GM23338 (cell line): ENCODE data around the gene MEGF9. TPM values are rescaled to one million over a fixed set of nuclear protein-coding genes. Genes with fewer than 3 reads are reported as not detected.

Experiments used
- ATAC-seq: fragments of 200-7000 bp; cut with Tn5 transposase; 3 replicates; pipeline ENCODE4 v1.9.1; 2020
- DNase-seq: peaks from one replicate; pipeline ENCODE4 v3.0.0-alpha.2; 2015; ENCODE audit warnings: low spot score
- H2AFZ ChIP-seq: fragments of 200-600 bp; sonication (generic); 2 replicates; pipeline ENCODE4 v1.8.0; 2016; ENCODE audit warnings: antibody characterized with exemption, mild to moderate bottlenecking, moderate library complexity
- H3F3A ChIP-seq: fragments of 200-600 bp; sonication (generic); replicated peaks from 2 replicates; pipeline ENCODE4 v1.8.0; 2017; ENCODE audit warnings: antibody characterized with exemption, mixed run types, low read depth
- H3K27ac ChIP-seq: fragments of 200-600 bp; sonication (generic); 2 replicates; pipeline ENCODE4 v1.6.1; 2016; ENCODE audit warnings: low read depth
- H3K27me3 ChIP-seq: fragments of 200-600 bp; sonication (generic); 2 replicates; pipeline ENCODE4 v1.8.0; 2016; ENCODE audit warnings: mild to moderate bottlenecking, mixed run types, moderate library complexity; ENCODE audit not compliant: insufficient read depth
- H3K36me3 ChIP-seq: fragments of 200-600 bp; sonication (generic); 2 replicates; pipeline ENCODE4 v1.8.0; 2016; ENCODE audit warnings: mild to moderate bottlenecking; ENCODE audit not compliant: insufficient read depth
- H3K4me1 ChIP-seq: fragments of 200-600 bp; sonication (generic); 2 replicates; pipeline ENCODE4 v1.8.0; 2016; ENCODE audit warnings: mild to moderate bottlenecking, moderate library complexity; ENCODE audit not compliant: insufficient read depth
- H3K4me2 ChIP-seq: fragments of 200-600 bp; sonication (generic); 2 replicates; pipeline ENCODE4 v1.7.1; 2017; ENCODE audit warnings: mixed run types
- H3K4me3 ChIP-seq: fragments of 200-600 bp; sonication (generic); 2 replicates; pipeline ENCODE4 v1.6.1; 2016; ENCODE audit warnings: mixed run types
- H3K79me2 ChIP-seq: fragments of 200-600 bp; sonication (generic); replicated peaks from 2 replicates; pipeline ENCODE4 v1.8.0; 2017; ENCODE audit warnings: mild to moderate bottlenecking; ENCODE audit not compliant: insufficient read depth
- H3K9me2 ChIP-seq: fragments of 200-600 bp; sonication (generic); 2 replicates; pipeline ENCODE4 v1.8.0; 2017; ENCODE audit not compliant: insufficient read depth
- H4K20me1 ChIP-seq: fragments of 200-600 bp; sonication (generic); replicated peaks from 2 replicates; pipeline ENCODE4 v1.8.0; 2017; ENCODE audit warnings: mild to moderate bottlenecking; ENCODE audit not compliant: insufficient read depth
- H3K27ac Mint-ChIP-seq: 2 replicates; pipeline ENCODE4 v1.8.0; 2020; ENCODE audit warnings: inconsistent platforms, mild to moderate bottlenecking, moderate library complexity, mixed read lengths
- H3K27me3 Mint-ChIP-seq: 3 replicates; pipeline ENCODE4 v1.8.0; 2022; ENCODE audit warnings: low read depth, mild to moderate bottlenecking, moderate library complexity, mixed read lengths, inconsistent platforms; ENCODE audit not compliant: insufficient read depth, poor library complexity
- H3K36me3 Mint-ChIP-seq: 3 replicates; pipeline ENCODE4 v1.8.0; 2021; ENCODE audit warnings: low read depth, mild to moderate bottlenecking, inconsistent platforms, moderate library complexity, mixed read lengths
- H3K4me1 Mint-ChIP-seq: 3 replicates; pipeline ENCODE4 v1.8.0; 2020; ENCODE audit warnings: mild to moderate bottlenecking, inconsistent platforms, mixed read lengths
- H3K4me3 Mint-ChIP-seq: 3 replicates; pipeline ENCODE4 v1.8.0; 2021; ENCODE audit warnings: moderate library complexity, mild to moderate bottlenecking, inconsistent platforms, mixed read lengths
- H3K9me3 Mint-ChIP-seq: 3 replicates; pipeline ENCODE4 v1.8.0; 2020; ENCODE audit warnings: moderate library complexity, mild to moderate bottlenecking, inconsistent platforms, mixed read lengths
- EZH2phosphoT487 ChIP-seq: fragments of 200-600 bp; sonication (generic); IDR thresholded peaks from one replicate; pipeline ENCODE4 v1.8.1; 2018; ENCODE audit warnings: antibody characterized with exemption; ENCODE audit not compliant: unreplicated experiment
- NANOG ChIP-seq: IDR thresholded peaks from 2 replicates; pipeline ENCODE4 v1.6.1; 2016; ENCODE audit warnings: antibody characterized with exemption, borderline replicate concordance
- POLR2AphosphoS5 ChIP-seq: IDR thresholded peaks from 2 replicates; pipeline ENCODE4 v1.6.1; 2016; ENCODE audit warnings: antibody characterized with exemption, low read depth
- ZNF114 ChIP-seq: fragments of 250-450 bp; sonication (Bioruptor Pico); IDR thresholded peaks from 2 replicates; pipeline ENCODE4 v1.5.0; 2020; ENCODE audit warnings: mild to moderate bottlenecking, moderate library complexity
- ZNF331 ChIP-seq: fragments of 250-450 bp; sonication (Bioruptor Pico); IDR thresholded peaks from 2 replicates; pipeline ENCODE4 v1.5.0; 2020; ENCODE audit warnings: low read depth, mild to moderate bottlenecking, moderate library complexity
- polyA plus RNA-seq: library from polyadenylated mRNA; unstranded; fragments of >200 nt; fragmentation: Nextera tagmentation; extraction: Ambion mirVana; gene quantifications from 2 replicates; pipeline ENCODE4 v1.2.1, GENCODE V29; 2016
- total RNA-seq: library from RNA; depleted of rRNA; stranded (reverse); fragments of >200 nt; shearing (Covaris generic); gene quantifications from 2 replicates; pipeline ENCODE4 v1.2.3, GENCODE V29; 2014
- TF ChIP-seq, protein P1 (sequence below): IDR thresholded peaks from 2 replicates; pipeline ENCODE4 v1.6.1; 2016; ENCODE audit warnings: antibody characterized with exemption
- TF ChIP-seq, protein P2 (sequence below), 2 experiments: fragments of 200-600 bp in 1 of 2; sonication (generic) in 1 of 2; conservative IDR thresholded peaks; 2 replicates each; pipeline versions ENCODE4 v1.5.1 to v1.6.1; 2016 to 2017; ENCODE audit warnings: antibody characterized with exemption in 2 of 2, low read depth in 2 of 2, mild to moderate bottlenecking in 2 of 2, moderate library complexity in 1 of 2

The MEGF9 gene
- total and polyA plus RNA-seq, 2 experiments from 2014 or later, result 0.87 to 1.6 TPM

DNA sequence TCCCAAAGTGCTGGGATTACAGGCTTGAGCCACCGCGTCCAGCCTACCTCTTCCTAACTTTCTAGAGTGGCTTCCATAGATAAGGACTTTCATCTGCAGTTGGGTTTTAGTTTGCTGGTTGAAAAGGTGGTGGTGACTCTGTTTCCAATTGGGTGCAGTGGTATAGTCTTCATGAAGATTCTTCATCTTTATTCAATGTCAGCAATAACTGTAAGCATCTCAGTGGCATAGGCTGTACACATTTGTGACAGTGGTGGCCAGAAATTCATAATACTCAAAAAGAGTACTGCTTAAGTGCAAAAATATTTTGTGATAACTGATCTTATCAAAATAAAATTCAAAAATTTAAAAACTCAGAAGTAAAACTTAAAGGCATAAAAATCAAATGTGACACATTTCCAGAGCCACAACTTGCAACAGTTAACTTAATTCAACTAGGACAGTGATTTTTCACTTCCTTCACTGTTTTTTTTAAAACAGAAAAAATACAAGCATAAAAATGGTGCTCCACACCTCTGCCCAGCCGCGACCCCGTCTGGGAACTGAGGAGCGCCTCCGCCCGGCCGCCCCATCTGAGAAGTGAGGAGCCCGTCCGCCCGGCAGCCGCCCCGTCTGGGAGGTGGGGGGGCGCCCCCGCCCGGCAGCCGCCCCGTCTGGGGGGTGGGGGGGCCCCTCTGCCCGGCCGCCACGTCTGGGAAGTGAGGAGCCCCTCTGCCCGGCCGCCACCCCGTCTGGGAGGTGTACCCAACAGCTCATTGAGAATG is 77.9 kb downstream of the MEGF9 start (continued):
- TF ChIP-seq, protein P1, sequence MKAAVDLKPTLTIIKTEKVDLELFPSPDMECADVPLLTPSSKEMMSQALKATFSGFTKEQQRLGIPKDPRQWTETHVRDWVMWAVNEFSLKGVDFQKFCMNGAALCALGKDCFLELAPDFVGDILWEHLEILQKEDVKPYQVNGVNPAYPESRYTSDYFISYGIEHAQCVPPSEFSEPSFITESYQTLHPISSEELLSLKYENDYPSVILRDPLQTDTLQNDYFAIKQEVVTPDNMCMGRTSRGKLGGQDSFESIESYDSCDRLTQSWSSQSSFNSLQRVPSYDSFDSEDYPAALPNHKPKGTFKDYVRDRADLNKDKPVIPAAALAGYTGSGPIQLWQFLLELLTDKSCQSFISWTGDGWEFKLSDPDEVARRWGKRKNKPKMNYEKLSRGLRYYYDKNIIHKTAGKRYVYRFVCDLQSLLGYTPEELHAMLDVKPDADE, result no peak
- TF ChIP-seq, protein P2, sequence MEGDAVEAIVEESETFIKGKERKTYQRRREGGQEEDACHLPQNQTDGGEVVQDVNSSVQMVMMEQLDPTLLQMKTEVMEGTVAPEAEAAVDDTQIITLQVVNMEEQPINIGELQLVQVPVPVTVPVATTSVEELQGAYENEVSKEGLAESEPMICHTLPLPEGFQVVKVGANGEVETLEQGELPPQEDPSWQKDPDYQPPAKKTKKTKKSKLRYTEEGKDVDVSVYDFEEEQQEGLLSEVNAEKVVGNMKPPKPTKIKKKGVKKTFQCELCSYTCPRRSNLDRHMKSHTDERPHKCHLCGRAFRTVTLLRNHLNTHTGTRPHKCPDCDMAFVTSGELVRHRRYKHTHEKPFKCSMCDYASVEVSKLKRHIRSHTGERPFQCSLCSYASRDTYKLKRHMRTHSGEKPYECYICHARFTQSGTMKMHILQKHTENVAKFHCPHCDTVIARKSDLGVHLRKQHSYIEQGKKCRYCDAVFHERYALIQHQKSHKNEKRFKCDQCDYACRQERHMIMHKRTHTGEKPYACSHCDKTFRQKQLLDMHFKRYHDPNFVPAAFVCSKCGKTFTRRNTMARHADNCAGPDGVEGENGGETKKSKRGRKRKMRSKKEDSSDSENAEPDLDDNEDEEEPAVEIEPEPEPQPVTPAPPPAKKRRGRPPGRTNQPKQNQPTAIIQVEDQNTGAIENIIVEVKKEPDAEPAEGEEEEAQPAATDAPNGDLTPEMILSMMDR (conservative IDR thresholded peaks at IDR 0.05; ENCODE audit: low read depth in 2 of 2), result no peak
- TF ChIP-seq POLR2AphosphoS5 (no peak), ZNF114 (CRISPR knock-in tag) (no peak)

DNA sequence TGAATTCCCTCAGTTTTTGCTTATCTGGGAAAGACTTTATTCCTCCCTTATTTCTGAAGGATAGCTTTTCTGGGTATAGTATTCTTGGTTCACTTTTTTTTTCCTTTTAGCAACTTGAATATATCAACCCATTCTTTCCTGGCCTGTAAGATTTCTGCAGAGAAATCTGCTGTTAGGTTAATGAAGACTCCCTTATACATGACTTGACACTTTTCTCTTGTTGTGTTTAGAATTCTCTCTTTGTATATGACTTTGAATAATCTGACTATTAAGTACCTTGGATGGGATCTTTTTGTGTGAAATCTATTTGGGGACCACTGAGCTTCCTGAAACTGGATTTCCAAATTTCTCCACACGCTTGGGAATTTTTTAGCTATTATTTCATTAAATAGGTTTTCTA is 79.3 kb downstream of the MEGF9 start:
- Histone ChIP-seq H3K4me3 (no peak overlapping the region), H3K4me2 (no peak overlapping the region), H3K4me1 (no peaks in the 10 kb centered on the region), H3K27ac (no peak overlapping the region), H3K36me3 (no peaks in the 10 kb centered on the region), H4K20me1 (no peaks in the 10 kb centered on the region), H2AFZ (no peak overlapping the region), H3K79me2 (no peaks in the 10 kb centered on the region), H3K27me3 (no peaks in the 10 kb centered on the region), H3F3A (no peaks in the 10 kb centered on the region), H3K9me2 (no peaks in the 10 kb centered on the region)
- no peak overlapping the region for H3K4me3 Mint-ChIP-seq
- DNase-seq (no peak), ATAC-seq (no peak)
- no peaks in the 10 kb centered on the region for H3K4me1 Mint-ChIP-seq
- H3K27ac Mint-ChIP-seq, result no peak overlapping the region
- no peak for TF ChIP-seq NANOG
- TF ChIP-seq, protein P2 (conservative IDR thresholded peaks at IDR 0.05; ENCODE audit: low read depth in 2 of 2), result no peak
- TF ChIP-seq EZH2phosphoT487, result no peak
- TF ChIP-seq, protein P1, result no peak
- TF ChIP-seq POLR2AphosphoS5, result no peak
- TF ChIP-seq ZNF331, result no peak
- peaks cover 7% of the 10 kb centered on the region; the same call in 2 of the 3 replicates for H3K36me3 Mint-ChIP-seq
- H3K9me3 Mint-ChIP-seq, result peaks cover 10% of the 10 kb centered on the region; the same call in 2 of the 3 replicates
- peaks cover 2% of the 10 kb centered on the region for H3K27me3 Mint-ChIP-seq
